ENCODE data around the gene TEAD1. TPM values are rescaled to one million over a fixed set of nuclear protein-coding genes. Genes with fewer than 3 reads are reported as not detected.
"Not testable (repeated sequence)": the region's sequence is repeated elsewhere in the genome, so short reads cannot be mapped to it uniquely, and the experiment has no call there.

TEAD1 gene
- total RNA-seq, 1 donor from 2014 or later: 27.1 TPM

DNA sequence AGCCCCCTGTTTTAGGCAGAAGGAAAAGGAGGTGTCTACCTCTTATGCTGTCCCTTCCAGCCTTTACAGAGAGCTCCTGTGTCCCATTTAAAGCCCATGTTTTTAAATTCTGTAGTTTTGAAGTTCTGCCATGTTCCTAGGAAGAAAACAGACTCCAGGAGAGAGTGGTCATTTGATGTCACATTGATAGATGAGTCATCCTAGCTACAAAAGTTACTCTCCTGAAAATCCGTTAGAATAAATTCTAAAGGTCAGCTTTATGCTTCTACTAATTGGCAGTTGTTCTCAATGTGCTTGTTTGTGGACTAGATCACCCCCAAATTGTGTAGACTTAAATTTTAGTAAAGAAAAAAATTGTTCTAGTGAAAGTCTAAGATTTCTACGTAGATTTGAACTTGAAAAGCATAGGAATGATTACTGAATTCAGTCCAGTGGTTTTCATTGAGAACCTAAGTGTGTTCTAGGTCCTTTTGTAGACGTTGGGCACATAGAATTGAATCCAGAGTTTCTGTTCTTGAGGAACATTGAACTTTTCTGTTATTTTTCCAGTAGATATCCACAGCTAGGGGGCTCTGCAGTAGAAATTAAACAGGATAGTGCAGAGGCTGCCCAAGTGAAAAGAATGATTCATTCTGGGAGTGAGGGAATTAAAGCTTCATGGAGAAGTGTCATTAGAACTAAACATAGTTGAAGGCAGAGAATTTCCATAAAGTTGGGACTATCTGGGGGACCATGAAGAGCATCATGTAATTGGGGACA lies 194.3 kb downstream of the TEAD1 start:
- peak; percentile 24 for DNase-seq

DNA sequence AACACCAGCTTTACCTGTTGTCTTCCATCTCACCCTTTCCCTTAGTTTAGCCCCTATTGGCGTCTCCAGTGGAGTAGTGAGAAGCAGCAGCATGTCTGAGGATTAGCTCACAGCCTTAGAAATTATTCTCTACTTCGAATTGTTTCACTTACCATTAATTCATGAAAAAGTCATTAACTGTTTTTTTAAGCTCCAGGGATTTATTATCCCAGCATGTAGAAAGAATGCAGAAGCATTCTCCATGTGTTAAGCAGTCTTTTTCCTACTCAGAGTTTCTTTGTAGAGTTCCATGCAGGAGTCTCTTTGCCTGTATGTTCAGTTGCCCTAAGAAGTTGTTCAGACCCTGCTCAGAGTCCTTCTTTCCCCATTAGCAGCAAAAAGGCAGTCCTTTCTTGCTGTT lies 197.0 kb downstream of the TEAD1 start:
- DNase-seq: no peak

DNA sequence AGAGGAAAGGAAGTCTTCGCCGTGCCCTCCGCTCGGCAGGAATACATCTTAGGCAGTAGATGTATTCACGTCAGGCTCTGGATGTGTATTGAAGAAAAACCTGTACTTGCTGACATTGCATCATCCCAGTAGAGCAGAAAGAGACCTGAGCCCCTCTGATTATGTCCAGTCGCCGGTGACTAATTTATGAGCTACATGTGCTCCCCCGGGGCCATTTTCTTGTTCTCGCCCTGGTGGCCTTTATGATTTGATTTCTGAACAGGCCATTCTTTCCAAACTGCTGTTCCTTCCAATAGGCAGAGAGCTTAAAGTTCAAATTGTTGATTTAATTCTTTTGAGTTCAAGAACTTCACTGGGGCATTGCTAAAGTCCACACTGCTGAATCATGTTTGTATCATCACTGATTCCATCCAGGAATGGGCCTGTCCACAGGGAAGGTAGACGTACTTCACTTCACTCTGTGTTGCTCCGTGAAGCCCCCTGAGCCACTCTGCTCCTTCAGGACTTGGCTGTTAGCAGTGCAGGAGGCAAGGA lies 197.6 kb downstream of the TEAD1 start:
- no peak for DNase-seq

DNA sequence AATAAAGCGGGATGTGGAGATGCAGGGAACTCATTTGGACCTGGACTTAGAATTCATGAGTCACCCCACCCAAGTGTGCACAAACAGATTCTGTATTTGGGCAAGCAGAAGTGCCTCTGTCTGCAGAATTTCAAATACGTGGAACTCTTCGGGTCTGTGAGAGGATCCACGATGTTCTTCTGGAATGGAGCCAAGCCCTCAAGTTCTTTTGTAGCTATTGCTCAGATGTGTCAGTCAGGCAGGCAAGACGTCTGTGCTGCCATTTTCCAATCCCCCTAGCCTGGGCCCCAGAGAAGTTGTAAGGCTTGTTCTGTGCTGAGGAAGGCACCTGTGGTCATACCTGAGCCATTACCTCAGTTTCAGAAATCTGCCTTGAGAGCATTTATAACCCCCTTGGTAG lies 202.1 kb downstream of the TEAD1 start:
- no peak for DNase-seq

DNA sequence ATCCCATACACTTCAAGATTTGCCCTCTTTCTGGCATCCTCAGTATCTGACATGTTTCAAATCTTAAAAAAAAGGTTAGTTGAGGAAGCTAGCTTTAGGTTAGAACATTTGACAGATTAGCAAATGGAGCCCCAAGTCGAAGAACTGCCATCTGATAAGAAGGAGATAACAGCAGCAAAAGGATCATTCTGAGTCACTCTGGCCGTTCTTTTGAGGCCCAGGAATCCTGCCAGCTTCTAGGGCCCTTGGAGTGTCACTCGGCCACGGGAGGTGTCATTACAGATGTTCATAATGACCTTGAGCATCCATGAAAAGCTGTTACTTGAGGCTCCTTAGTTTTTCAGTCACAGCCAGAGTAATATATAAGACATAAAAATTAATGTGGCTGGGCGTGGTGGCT lies 202.8 kb downstream of the TEAD1 start:
- no peak for DNase-seq

DNA sequence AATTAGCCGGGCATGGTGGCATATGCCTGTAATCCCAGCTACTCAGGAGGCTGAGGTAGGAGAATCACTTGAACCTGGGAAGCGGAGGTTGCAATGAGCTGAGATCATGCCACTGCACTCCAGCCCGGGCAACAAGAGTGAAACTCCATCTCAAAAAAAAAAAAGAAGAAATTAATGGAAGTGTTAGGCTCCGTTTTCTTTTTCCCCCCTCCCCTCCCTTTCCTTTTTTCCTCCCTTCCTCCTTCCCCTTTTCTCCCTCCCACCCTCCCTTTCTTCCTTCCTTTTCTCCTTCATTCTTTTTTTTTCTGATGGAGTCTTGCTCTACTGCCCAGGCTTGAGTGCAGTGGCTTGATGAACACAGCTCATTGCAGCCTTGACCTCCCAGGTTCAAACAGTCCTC lies 203.3 kb downstream of the TEAD1 start:
- not testable (repeated sequence) for DNase-seq

DNA sequence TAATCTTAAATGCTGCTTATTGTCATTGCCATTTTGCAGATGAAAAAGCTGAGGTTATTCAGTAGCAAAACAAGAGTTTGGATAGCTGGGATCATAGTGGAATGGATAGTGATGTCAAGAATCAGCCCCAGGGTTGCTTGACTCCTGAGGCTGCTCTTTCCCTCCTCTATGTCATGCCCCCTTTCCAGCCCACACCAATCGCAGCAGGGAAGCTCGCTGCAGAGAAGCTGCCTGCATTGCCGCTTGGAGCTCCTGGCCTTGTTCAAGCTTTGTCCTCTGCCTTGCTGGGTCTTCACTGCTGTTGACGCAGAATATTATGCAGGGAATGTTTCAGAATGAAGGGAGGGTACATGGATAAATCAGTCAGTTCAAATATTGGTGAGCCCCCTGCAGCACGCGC lies 206.1 kb downstream of the TEAD1 start:
- DNase-seq: no peak

DNA sequence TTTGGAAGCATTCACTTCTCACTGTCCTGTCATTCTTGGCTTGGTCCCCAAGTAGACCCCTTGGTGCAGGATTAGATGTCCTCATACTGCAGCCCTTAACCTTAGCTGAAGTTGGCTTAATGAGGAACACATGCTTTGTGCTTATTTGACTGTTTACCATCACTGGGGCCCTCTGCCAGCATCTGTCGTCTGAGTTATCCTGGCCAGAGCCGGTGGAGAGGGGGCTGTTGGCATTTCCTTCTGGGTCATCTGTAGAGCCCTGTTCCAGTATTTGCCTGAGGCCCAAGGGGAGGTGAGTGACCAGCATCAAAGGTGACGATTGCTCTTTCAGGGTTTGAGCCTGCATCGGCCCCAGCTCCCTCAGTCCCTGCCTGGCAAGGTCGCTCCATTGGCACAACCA lies 208.4 kb downstream of the TEAD1 start:
- DNase-seq: no peak

DNA sequence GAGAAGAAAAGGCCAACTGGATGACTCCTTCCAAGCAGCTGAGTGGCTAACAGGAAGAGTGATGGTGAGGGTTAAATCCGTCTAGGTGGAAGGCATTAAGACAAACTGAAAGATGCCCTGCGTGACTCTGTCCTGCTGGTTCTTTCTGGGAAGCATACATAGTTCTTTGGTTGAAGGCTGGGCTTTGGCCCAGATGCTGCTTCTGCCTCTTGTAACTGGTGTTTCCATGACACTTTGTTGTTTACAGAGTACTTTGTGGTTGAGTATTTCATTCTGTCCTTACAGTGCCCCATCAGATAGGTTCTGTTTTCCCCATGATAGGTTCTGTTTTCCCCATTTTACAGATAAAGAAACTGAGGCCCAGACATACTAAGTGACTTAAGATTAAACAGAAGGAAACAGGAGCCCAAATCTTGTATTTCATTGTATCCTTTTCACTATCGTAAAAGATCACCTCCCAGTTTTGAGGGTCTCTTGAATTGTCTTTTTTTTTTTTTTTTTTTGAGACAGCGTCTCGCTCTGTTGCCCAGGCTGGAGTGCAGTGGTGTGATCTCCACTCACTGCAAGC lies 210.6 kb downstream of the TEAD1 start:
- DNase-seq: no peak

DNA sequence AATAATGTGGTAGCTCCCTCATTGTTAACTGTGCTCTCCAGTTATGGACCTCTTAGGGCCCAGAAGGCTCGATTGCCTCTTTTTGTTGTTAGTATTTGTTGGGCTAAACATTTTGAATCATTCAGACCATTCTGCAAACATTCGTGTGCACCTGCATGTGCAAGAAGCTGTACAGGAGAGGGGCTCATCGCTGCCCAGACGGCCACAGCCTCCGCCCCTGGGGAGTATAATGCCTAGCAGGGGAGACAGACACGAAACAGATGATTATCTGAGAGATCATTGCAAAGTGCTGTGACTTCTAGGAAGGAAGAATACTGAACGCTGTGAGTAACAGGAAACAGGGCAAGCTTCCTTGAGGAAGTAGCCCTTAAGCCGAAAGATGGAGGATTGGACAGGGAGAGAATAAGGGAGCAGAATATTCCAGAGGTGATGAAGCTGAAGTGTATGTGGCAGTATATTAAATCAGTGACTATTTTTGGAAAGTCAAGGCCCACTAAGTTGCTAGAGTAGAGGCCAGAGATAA lies 211.6 kb downstream of the TEAD1 start:
- peak; percentile 35 for DNase-seq

DNA sequence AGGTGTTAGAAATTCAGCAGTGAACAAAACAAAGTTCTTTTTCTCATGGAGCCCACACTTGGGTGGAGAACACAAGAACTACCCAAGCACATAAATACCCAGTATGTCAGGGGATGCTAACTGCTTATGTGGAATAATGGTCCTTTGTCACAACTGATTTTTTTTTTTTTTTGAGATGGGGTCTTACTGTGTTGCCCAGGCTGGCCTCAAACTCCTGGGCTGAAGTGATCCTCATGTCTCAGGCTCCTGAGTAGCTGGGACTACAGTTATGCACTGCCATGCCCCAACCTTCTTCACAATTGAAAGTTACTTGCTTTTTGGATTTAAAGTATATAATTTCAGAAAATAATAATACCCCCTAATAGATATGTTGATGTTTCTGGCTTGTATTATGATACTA lies 212.3 kb downstream of the TEAD1 start:
- no peak for DNase-seq

DNA sequence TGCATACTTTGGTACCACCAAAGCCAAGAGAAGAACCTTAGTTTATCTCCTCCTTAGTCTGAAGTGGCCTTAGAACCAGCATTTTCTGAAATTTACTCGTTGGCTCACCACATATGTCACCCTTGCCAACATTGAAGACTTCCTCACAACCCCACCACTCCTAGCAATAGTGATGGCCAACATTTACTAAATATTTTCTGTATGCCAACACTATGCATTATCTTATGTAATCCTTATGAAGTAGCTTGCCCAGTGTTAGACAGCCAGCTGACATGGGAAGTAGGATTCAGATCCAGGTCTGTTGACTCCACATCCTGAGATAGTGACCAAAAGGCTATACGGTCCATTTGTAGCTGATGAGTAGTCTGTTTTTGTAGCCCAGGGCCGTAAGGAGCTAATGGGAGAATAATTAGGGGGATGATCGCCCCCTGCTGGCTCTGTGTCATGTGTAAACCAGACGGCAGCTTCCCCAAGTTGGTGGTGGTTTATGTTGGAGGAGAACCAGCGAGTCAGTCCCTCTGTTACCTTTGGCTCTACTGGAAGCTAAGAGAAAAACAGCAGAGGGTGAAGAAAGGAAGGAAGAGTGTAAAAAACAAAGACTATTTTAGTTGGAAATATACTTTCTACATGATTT lies 214.4 kb downstream of the TEAD1 start:
- peak; percentile 94 for DNase-seq

DNA sequence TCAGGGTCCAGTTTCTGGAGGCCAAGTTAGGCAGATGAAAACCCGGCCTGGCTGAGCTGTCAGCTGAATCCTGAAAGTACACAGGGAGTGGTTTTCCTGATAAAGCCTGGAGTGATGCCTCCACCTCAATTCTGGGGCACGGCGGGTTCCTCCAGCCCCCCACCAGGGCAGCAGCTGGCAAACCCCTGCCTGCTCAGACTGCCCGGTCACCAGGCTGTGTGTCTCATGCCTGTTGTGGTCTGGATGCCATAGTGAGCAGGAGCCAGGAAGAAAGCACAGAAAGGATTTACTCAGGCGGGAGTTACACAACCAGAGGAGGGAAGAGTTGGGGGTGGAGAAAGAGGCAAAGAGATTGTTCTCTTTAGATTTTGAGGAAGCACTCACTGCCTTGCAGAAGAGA lies 215.0 kb downstream of the TEAD1 start:
- no peak for DNase-seq

DNA sequence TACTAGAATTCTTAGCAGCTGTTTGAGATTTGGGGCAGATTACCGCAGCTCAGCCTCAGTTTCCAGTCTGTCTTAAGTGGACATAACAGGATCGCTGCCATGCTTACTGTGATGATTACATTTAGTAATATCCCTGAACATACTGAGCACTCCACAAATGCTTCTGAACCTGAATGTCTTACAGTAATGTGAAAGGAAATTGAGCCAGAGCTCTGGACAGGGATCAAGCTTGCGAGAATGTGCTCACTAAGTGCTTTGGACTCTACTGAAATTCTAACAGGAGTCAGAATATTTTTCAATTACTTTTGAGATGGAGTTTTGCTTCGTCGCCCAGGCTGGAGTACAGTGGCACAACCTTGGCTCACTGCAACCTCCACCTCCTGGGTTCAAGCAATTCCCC lies 216.3 kb downstream of the TEAD1 start:
- DNase-seq: no peak

DNA sequence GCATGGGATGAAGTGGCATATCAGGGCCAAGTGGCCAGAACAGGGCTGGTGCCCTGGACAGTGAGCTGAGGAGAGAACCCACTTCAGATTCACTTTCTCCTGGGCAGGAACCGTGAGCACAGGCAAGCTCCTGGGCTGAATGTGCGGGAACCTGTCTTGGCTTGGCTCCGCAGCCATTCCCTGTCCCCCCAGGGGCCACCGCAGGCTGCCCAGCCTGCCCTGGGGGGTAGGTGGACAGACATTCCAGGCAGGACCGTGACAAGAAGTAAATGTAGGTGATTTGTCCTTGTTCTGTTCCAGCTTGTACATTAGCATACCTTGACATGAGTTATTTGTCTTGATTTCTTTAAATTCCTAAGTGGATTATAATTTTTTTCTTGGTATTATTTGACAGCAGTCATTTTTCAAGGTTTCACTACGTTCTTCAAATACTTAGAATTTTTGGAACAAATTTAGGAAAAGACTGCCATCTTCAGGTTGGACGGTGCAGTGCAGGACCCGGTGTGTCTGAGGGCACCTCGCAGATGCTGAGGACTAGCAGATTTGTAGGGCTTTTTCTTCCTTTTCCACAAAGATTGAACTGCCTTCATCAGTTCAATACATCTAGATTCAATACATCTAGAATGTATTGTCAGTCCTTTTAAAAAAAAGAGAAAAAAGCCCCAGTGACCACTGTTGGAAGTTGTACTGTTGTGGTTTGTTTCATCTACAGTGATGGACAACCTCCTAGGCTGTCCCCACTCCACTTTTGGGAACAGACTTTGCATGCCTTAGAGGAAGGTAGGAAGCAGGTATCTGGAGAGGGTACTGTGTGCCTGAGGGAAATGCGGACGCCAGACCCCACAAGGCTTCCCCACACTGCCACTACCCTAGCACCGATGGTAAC lies 219.8 kb downstream of the TEAD1 start:
- peak; percentile 75 for DNase-seq

DNA sequence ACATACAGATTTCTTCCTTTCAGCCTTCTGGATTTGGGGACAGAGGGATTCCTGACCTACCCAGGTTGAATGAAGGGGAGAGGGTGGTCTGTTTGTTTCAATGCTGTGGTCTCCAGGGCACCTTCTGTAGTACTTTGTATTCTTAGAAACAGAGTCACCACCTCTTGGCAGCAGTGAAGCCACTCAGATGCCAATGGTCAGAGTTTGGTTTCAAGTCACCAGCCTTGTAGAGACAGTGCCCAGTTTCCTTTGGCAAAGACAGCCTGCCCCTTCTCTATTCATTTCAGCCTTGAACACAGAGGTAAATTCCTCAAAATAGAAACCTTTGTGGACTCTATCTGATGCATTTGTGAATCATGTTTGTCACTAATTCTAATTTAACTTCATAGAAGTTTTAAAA lies 223.2 kb downstream of the TEAD1 start:
- DNase-seq: no peak

DNA sequence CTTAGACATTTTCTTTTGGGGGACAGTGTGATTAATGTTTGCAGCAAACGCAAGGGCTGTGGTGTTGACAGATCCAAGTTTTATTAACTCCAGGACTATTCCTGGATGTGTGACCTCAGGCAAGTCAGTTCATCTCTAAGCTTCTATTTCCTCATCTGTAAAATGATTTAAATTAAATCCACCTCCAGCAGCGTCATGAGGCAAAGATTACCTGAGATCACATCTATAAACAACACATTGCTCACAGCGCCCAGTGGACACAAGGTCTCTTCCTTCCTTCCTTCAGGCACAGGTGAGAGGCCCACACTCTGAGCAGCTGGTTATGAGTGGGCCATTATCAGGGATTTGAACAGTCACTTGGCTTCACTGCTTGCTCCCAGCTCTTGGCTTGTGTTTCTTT lies 223.6 kb downstream of the TEAD1 start:
- no peak for DNase-seq

DNA sequence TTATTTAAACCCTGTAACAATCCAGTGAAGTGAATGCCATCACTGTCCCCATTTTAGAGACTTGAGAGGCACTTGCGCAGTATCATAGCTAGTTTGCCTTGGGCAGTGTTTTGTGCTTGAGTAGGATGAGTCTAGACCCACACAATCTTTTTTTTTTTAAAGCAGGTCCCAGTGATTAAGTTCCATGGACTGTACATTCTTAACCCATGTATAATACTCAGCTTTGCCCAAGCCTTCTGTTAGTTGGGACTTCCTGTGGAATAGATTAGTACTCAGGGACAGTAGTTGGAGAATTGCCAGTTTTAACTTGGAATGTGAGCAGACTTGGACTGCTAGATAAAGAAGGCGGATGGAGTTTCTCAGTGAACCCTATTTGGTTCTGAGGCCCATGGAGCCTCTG lies 226.3 kb downstream of the TEAD1 start:
- DNase-seq: peak; percentile 83

DNA sequence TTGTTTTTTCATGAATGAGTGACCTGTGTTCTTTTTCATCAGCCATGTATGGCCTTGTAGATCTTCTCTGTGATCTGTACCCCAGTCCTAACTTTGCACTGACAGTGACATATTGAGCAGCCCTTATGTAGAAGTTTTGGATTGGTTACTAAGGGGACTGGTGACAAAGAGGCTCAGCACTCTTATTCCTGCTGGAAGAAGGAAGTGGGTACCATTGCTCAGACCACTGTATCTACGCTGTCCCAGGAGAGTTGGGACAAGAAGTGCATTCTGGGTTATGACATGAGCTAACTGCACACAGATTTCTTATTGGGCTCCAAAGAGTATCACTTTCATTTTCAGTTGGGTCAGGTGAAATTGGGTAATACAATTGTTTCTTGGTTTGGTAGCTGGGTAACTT lies 227.1 kb downstream of the TEAD1 start:
- DNase-seq: no peak

DNA sequence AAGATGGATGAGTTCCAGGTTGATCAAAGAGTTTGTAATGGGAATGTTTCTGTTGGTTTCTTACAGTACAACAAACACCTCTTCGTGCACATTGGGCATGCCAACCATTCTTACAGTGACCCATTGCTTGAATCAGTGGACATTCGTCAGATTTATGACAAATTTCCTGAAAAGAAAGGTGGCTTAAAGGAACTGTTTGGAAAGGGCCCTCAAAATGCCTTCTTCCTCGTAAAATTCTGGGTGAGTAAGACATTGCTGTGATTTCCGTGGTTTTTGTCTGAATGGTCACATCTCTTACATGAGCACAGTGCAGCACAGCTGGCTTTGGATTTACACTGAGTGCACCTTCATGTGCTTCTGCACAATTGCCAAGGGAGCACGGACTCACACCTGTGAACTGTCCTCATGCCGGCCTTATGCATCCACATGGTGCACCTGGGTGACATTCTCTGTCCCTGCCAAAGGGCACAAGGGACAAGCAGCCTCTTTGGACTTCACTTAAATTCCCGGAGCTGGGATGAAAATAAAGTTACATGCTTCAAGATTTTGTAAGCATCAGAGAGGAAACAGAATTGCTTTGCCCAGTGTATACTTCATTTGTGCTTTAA lies 227.8 kb downstream of the TEAD1 start:
- peak; percentile 11 for DNase-seq

DNA sequence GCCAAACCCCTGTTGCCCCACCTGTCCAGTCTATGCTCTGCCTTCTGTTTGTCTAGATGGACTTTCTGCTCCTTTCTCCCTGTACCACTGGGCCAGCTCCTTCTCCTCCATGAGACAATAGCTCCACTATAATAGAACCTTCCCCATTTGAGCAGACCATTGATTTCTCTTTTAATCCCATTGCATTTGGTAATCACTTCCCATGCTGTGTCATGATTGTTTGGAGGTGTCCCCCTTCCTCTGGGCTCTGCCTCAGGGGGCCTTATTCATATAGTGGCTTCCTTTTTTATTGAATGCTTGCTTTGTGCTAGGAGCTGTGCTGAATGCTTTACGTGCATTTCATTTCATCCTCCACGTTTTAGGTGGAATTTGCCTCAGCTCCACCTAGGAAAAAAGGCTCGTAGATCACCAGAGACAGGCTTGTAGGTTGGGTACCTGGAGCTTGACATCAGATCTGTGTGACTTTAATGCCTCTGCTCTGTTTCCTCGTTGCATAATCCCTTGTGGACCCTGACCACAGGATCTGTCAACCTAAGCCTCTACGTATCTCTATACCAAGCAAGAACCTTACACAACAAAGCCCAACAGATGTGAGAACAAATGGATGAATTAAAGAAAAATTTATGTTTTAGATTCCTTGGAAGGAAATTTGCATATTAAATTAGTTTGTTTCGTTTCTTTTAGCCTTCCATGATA lies 228.7 kb downstream of the TEAD1 start:
- DNase-seq: no peak

DNA sequence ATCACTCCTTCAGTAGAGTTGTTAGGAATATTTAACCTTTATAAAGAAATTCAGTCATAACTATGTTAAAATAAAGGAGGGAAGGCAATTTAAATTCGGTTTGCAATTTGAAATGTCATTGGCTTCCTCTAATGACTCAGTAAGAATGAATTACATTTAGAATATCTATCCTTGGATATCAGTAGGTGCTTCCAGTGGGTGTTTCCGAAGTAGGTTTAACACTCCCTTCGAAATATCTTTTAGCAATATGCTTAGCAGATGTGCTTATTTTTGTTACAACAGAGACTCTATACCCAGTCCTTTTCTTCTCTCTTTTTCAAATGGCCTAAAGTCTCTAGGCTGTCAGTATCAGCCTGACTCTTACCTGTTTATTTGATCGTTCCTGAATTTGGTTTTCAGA lies 231.2 kb downstream of the TEAD1 start:
- no peak for DNase-seq

Data from dermis blood vessel endothelial cell (primary cell).